Transverse colon (tissue), 4 donors: ENCODE measurements around the gene PAQR7. TPM values are rescaled to one million over a fixed set of nuclear protein-coding genes. Genes with fewer than 3 reads are reported as not detected.
A peak's percentile ranks its signal among the peaks of the same experiment; 100 is the strongest.

Experiments
- DNase-seq: peaks from one replicate; pipeline ENCODE4 v3.0.0-alpha.2; 2019
- H3K27ac ChIP-seq, 4 donors: fragments of 200-600 bp; sonication (generic); 2 replicates each; pipeline ENCODE4 v1.5.1; 2016 to 2018; ENCODE audit warnings: inconsistent platforms in 4 of 4
- H3K27me3 ChIP-seq: fragments of 200-600 bp; sonication (generic); 2 replicates; pipeline ENCODE4 v1.5.1; 2017; ENCODE audit warnings: inconsistent platforms
- H3K36me3 ChIP-seq, 4 donors: fragments of 200-600 bp; sonication (generic); 2 replicates each; pipeline ENCODE4 v1.5.1; 2017 to 2019; ENCODE audit warnings: inconsistent platforms in 4 of 4
- H3K4me1 ChIP-seq, 4 donors: fragments of 200-600 bp; sonication (generic); 2 replicates each; pipeline ENCODE4 v1.5.1; 2017 to 2020; ENCODE audit warnings: inconsistent platforms in 4 of 4
- H3K4me3 ChIP-seq, 4 donors: fragments of 200-600 bp; sonication (generic); 1 replicate in 1 of 4; 2 replicates in 3 of 4; pipeline versions ENCODE4 v1.5.1 to v1.6.1; 2017 to 2019; ENCODE audit warnings: inconsistent platforms in 4 of 4
- H3K9me3 ChIP-seq, 2 donors: fragments of 200-600 bp; sonication (generic); 2 replicates each; pipeline ENCODE4 v1.5.1; 2017 to 2019; ENCODE audit warnings: inconsistent platforms in 2 of 2
- EP300 ChIP-seq: sonication (generic); formaldehyde crosslinking; IDR thresholded peaks from one replicate; pipeline ENCODE4 v1.6.1; 2017; ENCODE audit warnings: antibody characterized with exemption, low read depth
- POLR2A ChIP-seq: fragments of 450-650 bp; IDR thresholded peaks from one replicate; pipeline ENCODE4 v1.6.1; 2016; ENCODE audit warnings: antibody characterized with exemption, mild to moderate bottlenecking, moderate library complexity
- POLR2AphosphoS5 ChIP-seq, 3 donors: sonication (generic); formaldehyde crosslinking; IDR thresholded peaks; one replicate each; pipeline ENCODE4 v1.6.1; 2016; ENCODE audit warnings: antibody characterized with exemption in 3 of 3
- WGBS, 2 donors: methylation state at CpG; one replicate each; pipeline ENCODE4 v1.1.5; 2018; ENCODE audit warnings: low coverage in 1 of 2; 5-methylcytosine and 5-hydroxymethylcytosine counted together
- in situ Hi-C, 4 donors: fragments of 200-750 bp; cut with MboI; loops; one replicate each; pipeline versions ENCODE4 v1.15.0 to v1.15.1; 2017; ENCODE audit warnings: low sequenced_read_pairs in 3 of 4, low pct_ligation_motif_present in 1 of 4, low pct_unique_long_range_greater_than_20kb in 1 of 4
- intact Hi-C: fragments of 100-400 bp; cut with DNase I; formaldehyde crosslinking; loops from one replicate; pipeline ENCODE4 v1.15.1; 2023; ENCODE audit warnings: low total_unique reads
- total RNA-seq, 4 donors: library from RNA; depleted of rRNA; stranded (reverse); fragments of >200 nt; gene quantifications; one replicate each; pipeline ENCODE4 v1.1.0, GENCODE V29; 2016
- TF ChIP-seq, protein P1 (sequence below), 5 experiments: fragments of 200-600 bp in 3 of 5; fragments of 450-650 bp in 2 of 5; sonication (generic) in 3 of 5; IDR thresholded peaks; 1 replicate in 2 of 5; 2 replicates in 3 of 5; pipeline ENCODE4 v1.5.1; 2016 to 2017; ENCODE audit warnings: antibody characterized with exemption in 5 of 5, inconsistent platforms in 3 of 5, mild to moderate bottlenecking in 2 of 5, moderate library complexity in 1 of 5

The PAQR7 gene
- total RNA-seq, 4 donors from 2014 or later = 2.0 to 2.4 (median 2.4) TPM; not detected in 1

DNA sequence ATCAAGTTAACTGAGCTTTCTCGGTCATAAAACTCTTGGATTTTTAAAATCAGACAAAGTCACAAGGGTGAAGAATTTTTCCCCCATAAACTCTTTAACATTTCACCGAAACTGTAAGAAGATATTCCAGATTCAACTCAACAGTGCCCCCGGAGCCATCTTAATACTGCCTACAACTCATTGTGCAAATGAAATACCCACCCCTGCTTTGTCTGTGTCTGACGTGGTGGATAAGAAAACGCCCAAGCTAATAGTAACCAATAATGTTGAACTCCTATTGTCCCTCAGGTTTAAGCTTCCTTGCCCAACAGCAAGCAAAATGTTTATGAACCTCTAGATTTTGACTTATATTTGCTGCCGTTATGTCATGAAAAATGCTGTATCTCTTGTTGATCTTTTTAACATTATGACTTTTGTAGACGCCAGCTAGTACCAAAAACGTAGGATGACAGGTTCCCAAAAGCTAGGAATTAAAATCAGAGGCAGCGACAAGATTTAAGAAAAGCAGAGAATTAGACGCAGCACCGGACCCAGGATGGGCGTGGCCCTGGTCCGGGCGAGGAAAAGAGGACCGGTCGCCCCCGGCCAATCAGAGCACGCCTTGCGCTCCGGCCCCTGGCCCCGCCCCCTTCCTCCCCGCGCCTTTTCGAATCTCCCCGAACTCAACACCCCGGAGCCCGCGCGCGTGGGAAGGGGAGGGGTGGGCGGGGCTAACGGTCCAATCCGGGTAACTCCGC, 29.6 kb upstream of the PAQR7 start:
- Histone ChIP-seq H3K27ac (peak overlapping the region; percentile 60 to 82 (median 68)), H3K27me3 (no peaks in the 10 kb centered on the region), H3K36me3 (peaks cover 0 to 2% (median 0%) of the 10 kb centered on the region in 4 donors), H3K9me3 (no peaks in the 10 kb centered on the region), H3K4me3 (peak overlapping the region; percentile 40 to 83 (median 68)), H3K4me1 (peaks cover 11 to 32% (median 16%) of the 10 kb centered on the region in 4 donors)
- in situ Hi-C loops = no loop called here
- 2 to 4% methylated on average over 14 to 29 of the region's 34 CpGs for WGBS, 2 donors
- TF ChIP-seq EP300 = no peak
- TF ChIP-seq POLR2A = no peak
- TF ChIP-seq POLR2AphosphoS5 (IDR thresholded peaks at IDR 0.05) = no peak
- TF ChIP-seq, protein P1, sequence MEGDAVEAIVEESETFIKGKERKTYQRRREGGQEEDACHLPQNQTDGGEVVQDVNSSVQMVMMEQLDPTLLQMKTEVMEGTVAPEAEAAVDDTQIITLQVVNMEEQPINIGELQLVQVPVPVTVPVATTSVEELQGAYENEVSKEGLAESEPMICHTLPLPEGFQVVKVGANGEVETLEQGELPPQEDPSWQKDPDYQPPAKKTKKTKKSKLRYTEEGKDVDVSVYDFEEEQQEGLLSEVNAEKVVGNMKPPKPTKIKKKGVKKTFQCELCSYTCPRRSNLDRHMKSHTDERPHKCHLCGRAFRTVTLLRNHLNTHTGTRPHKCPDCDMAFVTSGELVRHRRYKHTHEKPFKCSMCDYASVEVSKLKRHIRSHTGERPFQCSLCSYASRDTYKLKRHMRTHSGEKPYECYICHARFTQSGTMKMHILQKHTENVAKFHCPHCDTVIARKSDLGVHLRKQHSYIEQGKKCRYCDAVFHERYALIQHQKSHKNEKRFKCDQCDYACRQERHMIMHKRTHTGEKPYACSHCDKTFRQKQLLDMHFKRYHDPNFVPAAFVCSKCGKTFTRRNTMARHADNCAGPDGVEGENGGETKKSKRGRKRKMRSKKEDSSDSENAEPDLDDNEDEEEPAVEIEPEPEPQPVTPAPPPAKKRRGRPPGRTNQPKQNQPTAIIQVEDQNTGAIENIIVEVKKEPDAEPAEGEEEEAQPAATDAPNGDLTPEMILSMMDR (IDR thresholded peaks at IDR 0.05) = no peak
- peak; percentile 95 for DNase-seq
- intact Hi-C loops = no loop called here

DNA sequence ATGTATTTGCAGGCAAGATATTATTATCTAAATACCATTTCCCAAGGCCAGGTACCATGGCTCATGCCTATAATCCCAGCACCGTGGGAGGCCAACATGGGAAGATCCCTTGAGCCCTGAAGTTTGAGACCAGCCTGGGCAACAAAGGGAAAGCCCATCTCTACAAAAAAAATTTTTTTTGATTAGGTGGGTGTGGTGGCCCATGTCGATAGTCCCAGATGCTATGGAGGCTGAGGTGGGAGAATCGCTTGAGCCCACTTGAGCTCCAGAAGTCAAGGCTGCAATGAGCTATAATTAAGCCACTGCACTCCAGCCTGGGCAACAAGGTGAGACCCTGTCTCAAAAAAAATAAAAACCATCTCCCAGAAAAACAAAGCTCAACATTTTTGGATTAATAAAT, 28.5 kb upstream of the PAQR7 start:
- H3K27ac ChIP-seq = no peak overlapping the region
- H3K4me3 ChIP-seq = no peak overlapping the region
- no peaks in the 10 kb centered on the region for H3K9me3 ChIP-seq
- intact Hi-C loops = no loop called here
- 77% methylated on average over 3 of the region's 3 CpGs; no CpG with 5 or more reads in 1 of the 2 donors for WGBS, 2 donors
- in situ Hi-C loops = no loop called here
- TF ChIP-seq POLR2A (no peak), EP300 (no peak), POLR2AphosphoS5 (IDR thresholded peaks at IDR 0.05) (no peak)
- TF ChIP-seq, protein P1 (IDR thresholded peaks at IDR 0.05) = no peak
- H3K4me1 ChIP-seq = peaks cover 11 to 32% (median 16%) of the 10 kb centered on the region in 4 donors
- DNase-seq = no peak
- H3K27me3 ChIP-seq = no peaks in the 10 kb centered on the region
- H3K36me3 ChIP-seq = peaks cover 0 to 8% (median 0%) of the 10 kb centered on the region in 4 donors

DNA sequence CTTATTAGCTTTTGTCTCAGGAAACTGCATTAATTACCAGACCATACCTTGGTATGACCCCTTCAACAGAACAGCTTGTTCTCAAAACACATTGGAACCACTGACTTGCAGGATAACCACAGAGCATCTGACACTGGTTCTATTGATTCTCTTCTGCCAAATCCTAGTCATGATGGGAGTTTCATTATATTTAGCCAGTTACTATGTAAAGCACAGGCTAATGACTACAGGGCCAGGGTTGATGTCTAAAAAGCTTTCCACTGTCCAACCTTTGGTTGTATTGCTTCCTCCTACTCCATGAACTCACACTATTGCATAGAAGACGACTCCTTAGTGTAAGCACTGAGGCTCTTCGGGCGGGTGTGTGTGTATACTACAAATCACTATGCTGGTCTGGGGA, 27.0 kb upstream of the PAQR7 start:
- no peak for DNase-seq
- no peak overlapping the region for H3K4me3 ChIP-seq
- H3K27ac ChIP-seq = no peak overlapping the region
- no peaks in the 10 kb centered on the region for H3K9me3 ChIP-seq
- peaks cover 11 to 32% (median 16%) of the 10 kb centered on the region in 4 donors for H3K4me1 ChIP-seq
- TF ChIP-seq, protein P1 (IDR thresholded peaks at IDR 0.05) = no peak
- TF ChIP-seq EP300 = no peak
- no peak for TF ChIP-seq POLR2AphosphoS5 (IDR thresholded peaks at IDR 0.05)
- no peak for TF ChIP-seq POLR2A
- 76 to 85% methylated on average over 3 of the region's 3 CpGs for WGBS, 2 donors
- H3K36me3 ChIP-seq = peaks cover 0 to 8% (median 0%) of the 10 kb centered on the region in 4 donors
- intact Hi-C loops (no loop called here), in situ Hi-C loops (no loop called here)
- no peaks in the 10 kb centered on the region for H3K27me3 ChIP-seq

DNA sequence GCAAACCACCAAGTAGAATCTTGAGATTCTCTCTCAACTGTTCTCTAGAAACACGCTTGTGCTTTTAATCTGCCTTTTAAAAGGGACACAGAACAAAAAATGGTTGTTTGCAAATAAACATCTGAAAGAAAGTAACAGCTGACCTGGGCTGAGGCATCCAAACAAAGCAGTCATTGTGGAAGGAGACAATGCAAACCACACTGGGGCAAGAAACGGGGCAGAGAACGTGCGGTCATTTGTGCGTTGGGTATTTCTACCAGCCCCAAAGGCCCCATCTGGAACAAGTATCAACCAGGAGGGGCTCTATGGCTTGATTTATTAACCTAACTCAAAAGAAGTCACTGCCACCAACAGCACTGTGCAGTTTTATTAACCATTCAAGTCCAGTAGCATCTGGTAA, 24.7 kb upstream of the PAQR7 start:
- Histone ChIP-seq H3K4me3 (no peak overlapping the region), H3K27ac (no peak overlapping the region), H3K4me1 (peaks cover 5 to 23% (median 12%) of the 10 kb centered on the region in 4 donors), H3K9me3 (no peaks in the 10 kb centered on the region), H3K27me3 (no peaks in the 10 kb centered on the region), H3K36me3 (peaks cover 0 to 8% (median 0%) of the 10 kb centered on the region in 4 donors)
- 87 to 89% methylated on average over 5 of the region's 5 CpGs for WGBS, 2 donors
- DNase-seq = no peak
- in situ Hi-C loops = no loop called here
- no peak for TF ChIP-seq POLR2AphosphoS5 (IDR thresholded peaks at IDR 0.05)
- TF ChIP-seq, protein P1 (IDR thresholded peaks at IDR 0.05) = no peak
- no peak for TF ChIP-seq POLR2A
- no peak for TF ChIP-seq EP300
- intact Hi-C loops = no loop called here
